ENCODE measurements around the gene AMMECR1.

AMMECR1 gene

GRCh38 chrX:110280954-110281353, 36.9 kb downstream of the AMMECR1 start:
- no peak for TF ChIP-seq CTCF (IDR thresholded peaks at IDR 0.05)
- TF ChIP-seq ZFX (IDR thresholded peaks at IDR 0.05; ENCODE audit: borderline replicate concordance), result no peak
- H3K27ac ChIP-seq, result no peak overlapping the region

- TF ChIP-seq CTCF (IDR thresholded peaks at IDR 0.05), result no peak
- no peak for TF ChIP-seq ZFX (IDR thresholded peaks at IDR 0.05; ENCODE audit: borderline replicate concordance)
- no peak overlapping the region for H3K27ac ChIP-seq
These were observed 40.3 kb downstream of the AMMECR1 start for GRCh38 chrX:110277609-110278008.

- TF ChIP-seq ZFX (IDR thresholded peaks at IDR 0.05; ENCODE audit: borderline replicate concordance), result no peak
- TF ChIP-seq CTCF (IDR thresholded peaks at IDR 0.05), result no peak
- no peak overlapping the region for H3K27ac ChIP-seq
These were observed 41.1 kb downstream of the AMMECR1 start for GRCh38 chrX:110276778-110277177.

GRCh38 chrX:110268886-110269285, 49.0 kb downstream of the AMMECR1 start:
- no peak for TF ChIP-seq ZFX (IDR thresholded peaks at IDR 0.05; ENCODE audit: borderline replicate concordance)
- no peak for TF ChIP-seq CTCF (IDR thresholded peaks at IDR 0.05)

GRCh38 chrX:110268395-110268794, 49.5 kb downstream of the AMMECR1 start:
- no peak for TF ChIP-seq ZFX (IDR thresholded peaks at IDR 0.05; ENCODE audit: borderline replicate concordance)
- TF ChIP-seq CTCF (IDR thresholded peaks at IDR 0.05), result no peak
- H3K27ac ChIP-seq, result no peak overlapping the region

More at GRCh38 chrX:110268886-110269285, 49.0 kb downstream of the AMMECR1 start:
- H3K27ac ChIP-seq, result no peak overlapping the region

- H3K27ac ChIP-seq, result no peak overlapping the region
- TF ChIP-seq CTCF (IDR thresholded peaks at IDR 0.05) (no peak), ZFX (IDR thresholded peaks at IDR 0.05; ENCODE audit: borderline replicate concordance) (no peak)
These were observed 50.0 kb downstream of the AMMECR1 start for GRCh38 chrX:110267874-110268273.

- TF ChIP-seq ZFX (IDR thresholded peaks at IDR 0.05; ENCODE audit: borderline replicate concordance) (no peak), CTCF (IDR thresholded peaks at IDR 0.05) (no peak)
- no peak overlapping the region for H3K27ac ChIP-seq
These were observed 52.2 kb downstream of the AMMECR1 start for GRCh38 chrX:110265661-110266060.
